Astrocyte (in vitro differentiated cells and primary cell): Measurements from ENCODE around the gene ZG16.

ENCODE experiments used
- EZH2 ChIP-seq: IDR thresholded peaks from 2 replicates; pipeline ENCODE4 v1.6.1; 2012; ENCODE audit warnings: mild to moderate bottlenecking, low read length, inconsistent platforms; ENCODE audit not compliant: insufficient read depth
- TF ChIP-seq, protein P1 (sequence below): IDR thresholded peaks from 2 replicates; pipeline ENCODE4 v1.5.1; 2011; ENCODE audit warnings: low read depth, mild to moderate bottlenecking, inconsistent platforms, low read length, moderate library complexity; ENCODE audit not compliant: insufficient read depth

DNA sequence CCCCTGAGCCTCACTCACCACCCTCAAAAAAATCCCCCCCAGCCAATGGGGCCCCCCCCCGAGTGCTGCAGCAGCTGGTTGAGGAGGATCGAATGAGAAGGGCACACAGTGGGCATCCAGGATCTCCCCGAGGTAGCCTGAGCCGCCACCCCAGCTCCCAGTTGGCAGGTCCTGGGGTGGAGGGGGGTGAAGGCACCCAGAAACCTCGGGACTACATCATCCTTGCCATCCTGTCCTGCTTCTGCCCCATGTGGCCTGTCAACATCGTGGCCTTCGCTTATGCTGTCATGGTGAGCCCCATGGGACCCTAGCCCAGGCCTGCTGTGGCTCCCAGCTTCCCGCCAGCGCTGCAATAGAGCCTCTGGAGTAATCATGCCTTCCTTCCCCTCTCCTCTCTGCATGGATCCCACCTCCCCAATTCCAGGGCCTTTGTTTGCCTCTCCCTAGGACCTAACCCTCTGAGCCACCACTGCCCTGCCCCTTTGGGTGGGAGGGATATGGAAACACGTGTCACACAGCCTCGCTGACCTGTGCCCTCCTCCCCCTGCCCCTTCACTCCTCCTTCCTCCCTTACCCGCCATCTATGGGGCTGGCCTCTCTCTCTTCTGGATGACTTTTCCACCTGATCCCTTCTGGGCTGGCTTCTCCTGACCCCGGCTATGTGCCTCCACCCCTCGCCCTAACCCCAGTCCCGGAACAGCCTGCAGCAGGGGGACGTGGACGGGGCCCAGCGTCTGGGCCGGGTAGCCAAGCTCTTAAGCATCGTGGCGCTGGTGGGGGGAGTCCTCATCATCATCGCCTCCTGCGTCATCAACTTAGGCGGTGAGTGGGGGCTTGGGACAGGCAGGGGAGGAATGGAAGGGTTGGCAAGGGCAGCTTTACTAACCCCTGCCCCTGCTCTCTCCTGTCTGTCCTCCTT is 35.8 kb downstream of the ZG16 start:
- TF ChIP-seq EZH2: no peak
- TF ChIP-seq, protein P1, sequence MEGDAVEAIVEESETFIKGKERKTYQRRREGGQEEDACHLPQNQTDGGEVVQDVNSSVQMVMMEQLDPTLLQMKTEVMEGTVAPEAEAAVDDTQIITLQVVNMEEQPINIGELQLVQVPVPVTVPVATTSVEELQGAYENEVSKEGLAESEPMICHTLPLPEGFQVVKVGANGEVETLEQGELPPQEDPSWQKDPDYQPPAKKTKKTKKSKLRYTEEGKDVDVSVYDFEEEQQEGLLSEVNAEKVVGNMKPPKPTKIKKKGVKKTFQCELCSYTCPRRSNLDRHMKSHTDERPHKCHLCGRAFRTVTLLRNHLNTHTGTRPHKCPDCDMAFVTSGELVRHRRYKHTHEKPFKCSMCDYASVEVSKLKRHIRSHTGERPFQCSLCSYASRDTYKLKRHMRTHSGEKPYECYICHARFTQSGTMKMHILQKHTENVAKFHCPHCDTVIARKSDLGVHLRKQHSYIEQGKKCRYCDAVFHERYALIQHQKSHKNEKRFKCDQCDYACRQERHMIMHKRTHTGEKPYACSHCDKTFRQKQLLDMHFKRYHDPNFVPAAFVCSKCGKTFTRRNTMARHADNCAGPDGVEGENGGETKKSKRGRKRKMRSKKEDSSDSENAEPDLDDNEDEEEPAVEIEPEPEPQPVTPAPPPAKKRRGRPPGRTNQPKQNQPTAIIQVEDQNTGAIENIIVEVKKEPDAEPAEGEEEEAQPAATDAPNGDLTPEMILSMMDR: no peak
